H9 (cell line): ENCODE results near the gene RBMS3. TPM values are rescaled to one million over a fixed set of nuclear protein-coding genes. Genes with fewer than 3 reads are reported as not detected.

Experiments
- DNase-seq: peaks from one replicate; pipeline ENCODE4 v3.0.0-alpha.2; 2017
- H2AFZ ChIP-seq: one replicate; pipeline ENCODE4 v1.6.1; 2013; ENCODE audit warnings: mild to moderate bottlenecking, low read length, control low read depth, moderate library complexity
- H2AK5ac ChIP-seq: 2 replicates; pipeline ENCODE4 v1.6.1; 2013; ENCODE audit warnings: low read length, control low read depth, mixed read lengths; ENCODE audit not compliant: insufficient read length
- H2BK120ac ChIP-seq: one replicate; pipeline ENCODE4 v1.6.1; 2013; ENCODE audit warnings: low read depth, mild to moderate bottlenecking, low read length, control low read depth, inconsistent platforms; ENCODE audit not compliant: poor library complexity, severe bottlenecking
- H2BK12ac ChIP-seq: 2 replicates; pipeline ENCODE4 v1.6.1; 2013; ENCODE audit warnings: low read length, control low read depth, mixed read lengths, low read depth; ENCODE audit not compliant: insufficient read length
- H2BK15ac ChIP-seq: 2 replicates; pipeline ENCODE4 v1.6.1; 2013; ENCODE audit warnings: low read depth, low read length, control low read depth
- H2BK20ac ChIP-seq: one replicate; pipeline ENCODE4 v1.6.1; 2013; ENCODE audit warnings: low read depth, mild to moderate bottlenecking, low read length, control low read depth, inconsistent platforms; ENCODE audit not compliant: poor library complexity, severe bottlenecking
- H2BK5ac ChIP-seq: 2 replicates; pipeline ENCODE4 v1.6.1; 2013; ENCODE audit warnings: low read length, control low read depth, mixed read lengths; ENCODE audit not compliant: insufficient read length
- H3K14ac ChIP-seq: 2 replicates; pipeline ENCODE4 v1.6.1; 2013; ENCODE audit warnings: low read length, control low read depth; ENCODE audit not compliant: insufficient read depth
- H3K18ac ChIP-seq: 2 replicates; pipeline ENCODE4 v1.6.1; 2013; ENCODE audit warnings: low read depth, mild to moderate bottlenecking, mixed read lengths, low read length, control low read depth; ENCODE audit not compliant: insufficient read length
- H3K23ac ChIP-seq: 2 replicates; pipeline ENCODE4 v1.6.1; 2013; ENCODE audit warnings: low read length, control low read depth, mixed read lengths, low read depth; ENCODE audit not compliant: insufficient read length
- H3K23me2 ChIP-seq: 2 replicates; pipeline ENCODE4 v1.6.1; 2013; ENCODE audit warnings: low read depth, mild to moderate bottlenecking, mixed read lengths, low read length, control low read depth; ENCODE audit not compliant: insufficient read length, poor library complexity, severe bottlenecking
- H3K27ac ChIP-seq: 2 replicates; pipeline ENCODE4 v1.5.1; 2013; ENCODE audit warnings: low read length, control low read depth, mixed read lengths, low read depth; ENCODE audit not compliant: insufficient read length
- H3K27me3 ChIP-seq: 2 replicates; pipeline ENCODE4 v1.6.1; 2013; ENCODE audit warnings: low read length, control low read depth, inconsistent platforms; ENCODE audit not compliant: insufficient read depth
- H3K4ac ChIP-seq: 2 replicates; pipeline ENCODE4 v1.6.1; 2013; ENCODE audit warnings: low read depth, mild to moderate bottlenecking, control low read depth, inconsistent platforms, low read length, moderate library complexity
- H3K4me1 ChIP-seq: 2 replicates; pipeline ENCODE4 v1.6.1; 2013; ENCODE audit warnings: low read length, control low read depth, inconsistent platforms; ENCODE audit not compliant: insufficient read depth
- H3K4me2 ChIP-seq: 2 replicates; pipeline ENCODE4 v1.6.1; 2013; ENCODE audit warnings: low read length, control low read depth, mixed read lengths; ENCODE audit not compliant: insufficient read length, insufficient read depth
- H3K56ac ChIP-seq: 2 replicates; pipeline ENCODE4 v1.6.1; 2013; ENCODE audit warnings: low read depth, mild to moderate bottlenecking, mixed read lengths, low read length, control low read depth; ENCODE audit not compliant: insufficient read length
- H3K79me1 ChIP-seq: 2 replicates; pipeline ENCODE4 v1.6.1; 2013; ENCODE audit warnings: low read depth, mild to moderate bottlenecking, moderate library complexity, low read length, control low read depth, inconsistent platforms; ENCODE audit not compliant: insufficient read depth, poor library complexity, severe bottlenecking
- H3K79me2 ChIP-seq: 2 replicates; pipeline ENCODE4 v1.6.1; 2013; ENCODE audit warnings: low read length, control low read depth, inconsistent platforms; ENCODE audit not compliant: insufficient read depth
- H3K9ac ChIP-seq: 2 replicates; pipeline ENCODE4 v1.6.1; 2013; ENCODE audit warnings: low read length, control low read depth, mixed read lengths; ENCODE audit not compliant: insufficient read length; ENCODE audit errors: extremely low read depth
- H3K9me3 ChIP-seq: one replicate; pipeline ENCODE4 v1.6.1; 2013; ENCODE audit warnings: low read depth, low read length, inconsistent platforms; ENCODE audit not compliant: control insufficient read depth
- H3T11ph ChIP-seq: one replicate; pipeline ENCODE4 v1.6.1; 2013; ENCODE audit warnings: mild to moderate bottlenecking, low read length, control low read depth, inconsistent platforms
- H4K20me1 ChIP-seq: one replicate; pipeline ENCODE4 v1.6.1; 2013; ENCODE audit not compliant: control insufficient read depth, insufficient read length, insufficient read depth
- H4K5ac ChIP-seq: 2 replicates; pipeline ENCODE4 v1.6.1; 2013; ENCODE audit warnings: low read depth, mild to moderate bottlenecking, mixed read lengths, low read length, control low read depth; ENCODE audit not compliant: insufficient read length
- H4K8ac ChIP-seq: replicated peaks from 2 replicates; pipeline ENCODE4 v1.6.1; 2013; ENCODE audit warnings: low read length, control low read depth, mixed read lengths, low read depth; ENCODE audit not compliant: insufficient read length
- H4K91ac ChIP-seq: 2 replicates; pipeline ENCODE4 v1.6.1; 2013; ENCODE audit warnings: low read depth, mild to moderate bottlenecking, moderate library complexity, mixed read lengths, low read length, control low read depth; ENCODE audit not compliant: insufficient read length
- H3K27ac Mint-ChIP-seq, 3 experiments: 2 replicates in 2 of 3; 3 replicates in 1 of 3; pipeline ENCODE4 v1.8.0; 2020 to 2021; ENCODE audit warnings: mixed read lengths in 3 of 3, mild to moderate bottlenecking in 1 of 3, moderate library complexity in 1 of 3
- H3K27me3 Mint-ChIP-seq: 2 replicates; pipeline ENCODE4 v1.8.0; 2021; ENCODE audit warnings: low read depth, mild to moderate bottlenecking, moderate library complexity, mixed read lengths
- H3K36me3 Mint-ChIP-seq, 3 experiments: 2 replicates in 2 of 3; 3 replicates in 1 of 3; pipeline ENCODE4 v1.8.0; 2020 to 2021; ENCODE audit warnings: low read depth in 3 of 3, mixed read lengths in 3 of 3; ENCODE audit not compliant: insufficient read depth in 1 of 3
- H3K4me1 Mint-ChIP-seq, 2 experiments: 2 replicates each; pipeline ENCODE4 v1.8.0; 2020; ENCODE audit warnings: mixed read lengths in 2 of 2
- H3K4me3 Mint-ChIP-seq, 2 experiments: 2 replicates in 1 of 2; 3 replicates in 1 of 2; pipeline ENCODE4 v1.8.0; 2020 to 2021; ENCODE audit warnings: mild to moderate bottlenecking in 2 of 2, mixed read lengths in 2 of 2, moderate library complexity in 1 of 2
- H3K9me3 Mint-ChIP-seq, 2 experiments: 2 replicates in 1 of 2; 3 replicates in 1 of 2; pipeline ENCODE4 v1.8.0; 2020; ENCODE audit warnings: mild to moderate bottlenecking in 2 of 2, mixed read lengths in 2 of 2, moderate library complexity in 1 of 2
- WGBS: extraction: QIAGEN DNeasy Blood & Tissue Kit; methylation state at CpG from one replicate; pipeline ENCODE4 v1.1.7; 2013; ENCODE audit warnings: missing lambda C conversion rate, low lambda C conversion rate, mixed read lengths; ENCODE audit not compliant: insufficient read length; ENCODE audit errors: extremely low coverage; 5-methylcytosine and 5-hydroxymethylcytosine counted together
- total RNA-seq: library from RNA; stranded (reverse); gene quantifications from 2 replicates; pipeline ENCODE4 v1.2.1, GENCODE V29; 2021
- TF ChIP-seq, protein P1 (sequence below): fragments of 200-600 bp; sonication (generic); conservative IDR thresholded peaks from 3 replicates; pipeline ENCODE4 v1.8.0; 2021; ENCODE audit warnings: antibody characterized with exemption, mild to moderate bottlenecking

RBMS3 gene
- total RNA-seq, 1 experiment from 2014 or later, result 8.1 TPM

DNA sequence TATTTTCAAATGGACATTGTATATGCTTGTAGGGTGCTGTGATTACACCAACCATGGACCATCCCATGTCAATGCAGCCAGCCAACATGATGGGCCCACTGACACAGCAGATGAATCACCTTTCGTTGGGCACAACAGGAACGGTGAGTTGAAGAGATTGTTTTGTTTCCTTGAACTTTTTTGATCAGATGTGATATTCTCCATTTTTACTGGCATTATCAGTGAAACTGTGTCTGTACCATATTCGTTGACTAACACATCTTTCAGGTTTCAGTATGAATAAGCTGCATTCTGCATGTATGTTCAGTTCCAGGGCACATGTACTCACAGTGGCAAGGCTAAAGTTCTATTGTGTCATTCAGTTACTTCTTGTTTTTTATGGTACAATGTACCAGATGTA, 655.2 kb downstream of the RBMS3 start:
- H3K4me3 Mint-ChIP-seq, result no peak overlapping the region
- Histone ChIP-seq H2BK5ac (no peak overlapping the region), H3K4me1 (peaks cover 4% of the 10 kb centered on the region; the same call in 1 of the 2 replicates), H3K79me2 (no peaks in the 10 kb centered on the region), H3K23ac (no peak overlapping the region), H3K56ac (no peak overlapping the region), H3K4ac (no peak overlapping the region), H3K14ac (no peak overlapping the region), H3K9me3 (no peaks in the 10 kb centered on the region), H2BK120ac (no peak overlapping the region), H3K27me3 (no peaks in the 10 kb centered on the region), H2AFZ (no peak overlapping the region), H3T11ph (no peak overlapping the region), H2BK12ac (no peak overlapping the region), H2BK15ac (no peak overlapping the region), H4K5ac (no peak overlapping the region), H3K18ac (no peak overlapping the region), H3K27ac (no peak overlapping the region), H2BK20ac (no peak overlapping the region), H4K8ac (no peak overlapping the region), H3K9ac (no peak overlapping the region), H3K79me1 (no peaks in the 10 kb centered on the region), H4K91ac (no peak overlapping the region), H2AK5ac (no peak overlapping the region), H3K4me2 (no peak overlapping the region), H3K23me2 (no peaks in the 10 kb centered on the region), H4K20me1 (no peaks in the 10 kb centered on the region)
- TF ChIP-seq, protein P1, sequence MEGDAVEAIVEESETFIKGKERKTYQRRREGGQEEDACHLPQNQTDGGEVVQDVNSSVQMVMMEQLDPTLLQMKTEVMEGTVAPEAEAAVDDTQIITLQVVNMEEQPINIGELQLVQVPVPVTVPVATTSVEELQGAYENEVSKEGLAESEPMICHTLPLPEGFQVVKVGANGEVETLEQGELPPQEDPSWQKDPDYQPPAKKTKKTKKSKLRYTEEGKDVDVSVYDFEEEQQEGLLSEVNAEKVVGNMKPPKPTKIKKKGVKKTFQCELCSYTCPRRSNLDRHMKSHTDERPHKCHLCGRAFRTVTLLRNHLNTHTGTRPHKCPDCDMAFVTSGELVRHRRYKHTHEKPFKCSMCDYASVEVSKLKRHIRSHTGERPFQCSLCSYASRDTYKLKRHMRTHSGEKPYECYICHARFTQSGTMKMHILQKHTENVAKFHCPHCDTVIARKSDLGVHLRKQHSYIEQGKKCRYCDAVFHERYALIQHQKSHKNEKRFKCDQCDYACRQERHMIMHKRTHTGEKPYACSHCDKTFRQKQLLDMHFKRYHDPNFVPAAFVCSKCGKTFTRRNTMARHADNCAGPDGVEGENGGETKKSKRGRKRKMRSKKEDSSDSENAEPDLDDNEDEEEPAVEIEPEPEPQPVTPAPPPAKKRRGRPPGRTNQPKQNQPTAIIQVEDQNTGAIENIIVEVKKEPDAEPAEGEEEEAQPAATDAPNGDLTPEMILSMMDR, result no peak
- no peaks in the 10 kb centered on the region for H3K36me3 Mint-ChIP-seq
- no peak for DNase-seq
- no peak overlapping the region for H3K27ac Mint-ChIP-seq
- H3K4me1 Mint-ChIP-seq, result peaks cover 22% of the 10 kb centered on the region in 2 experiments
- no peaks in the 10 kb centered on the region for H3K9me3 Mint-ChIP-seq
- no CpG with 5 or more reads among the region's 3 CpGs for WGBS
- H3K27me3 Mint-ChIP-seq, result no peaks in the 10 kb centered on the region
